HUES64 (cell line): Measurements from ENCODE around the gene OTULIN.

Experiments used
- H3K27ac ChIP-seq: 2 replicates; pipeline ENCODE4 v1.7.0; 2013; ENCODE audit warnings: low read depth, low read length, inconsistent platforms
- H3K27me3 ChIP-seq: 2 replicates; pipeline ENCODE4 v1.6.1; 2013; ENCODE audit warnings: mild to moderate bottlenecking, low read length; ENCODE audit not compliant: insufficient read depth
- H3K36me3 ChIP-seq: 2 replicates; pipeline ENCODE4 v1.6.1; 2013; ENCODE audit warnings: mild to moderate bottlenecking, low read length; ENCODE audit not compliant: insufficient read depth
- H3K4me1 ChIP-seq: 2 replicates; pipeline ENCODE4 v1.6.1; 2013; ENCODE audit warnings: mild to moderate bottlenecking, low read length, moderate library complexity; ENCODE audit not compliant: insufficient read depth
- H3K4me3 ChIP-seq: 2 replicates; pipeline ENCODE4 v1.5.1; 2013; ENCODE audit warnings: mild to moderate bottlenecking, low read length, moderate library complexity
- H3K9ac ChIP-seq: 2 replicates; pipeline ENCODE4 v1.6.1; 2013; ENCODE audit warnings: mild to moderate bottlenecking, low read depth, low read length
- H3K9me3 ChIP-seq: 2 replicates; pipeline ENCODE4 v1.6.1; 2013; ENCODE audit warnings: low read depth, low read length; ENCODE audit not compliant: insufficient read depth
- WGBS: fragments of 150-250, 120-280 bp; methylation state at CpG from one replicate; pipeline ENCODE4 v1.1.7; 2013; ENCODE audit warnings: missing lambda C conversion rate; 5-methylcytosine and 5-hydroxymethylcytosine counted together

OTULIN gene

GRCh38 chr5:14699159-14699558, 34.6 kb downstream of the OTULIN start:
- Histone ChIP-seq H3K4me3 (no peak overlapping the region), H3K27me3 (no peaks in the 10 kb centered on the region), H3K4me1 (peaks cover 16% of the 10 kb centered on the region), H3K27ac (no peak overlapping the region), H3K36me3 (peaks cover 39% of the 10 kb centered on the region), H3K9me3 (no peaks in the 10 kb centered on the region), H3K9ac (no peak overlapping the region)
- 97% methylated on average over 2 of the region's 2 CpGs for WGBS

DNA sequence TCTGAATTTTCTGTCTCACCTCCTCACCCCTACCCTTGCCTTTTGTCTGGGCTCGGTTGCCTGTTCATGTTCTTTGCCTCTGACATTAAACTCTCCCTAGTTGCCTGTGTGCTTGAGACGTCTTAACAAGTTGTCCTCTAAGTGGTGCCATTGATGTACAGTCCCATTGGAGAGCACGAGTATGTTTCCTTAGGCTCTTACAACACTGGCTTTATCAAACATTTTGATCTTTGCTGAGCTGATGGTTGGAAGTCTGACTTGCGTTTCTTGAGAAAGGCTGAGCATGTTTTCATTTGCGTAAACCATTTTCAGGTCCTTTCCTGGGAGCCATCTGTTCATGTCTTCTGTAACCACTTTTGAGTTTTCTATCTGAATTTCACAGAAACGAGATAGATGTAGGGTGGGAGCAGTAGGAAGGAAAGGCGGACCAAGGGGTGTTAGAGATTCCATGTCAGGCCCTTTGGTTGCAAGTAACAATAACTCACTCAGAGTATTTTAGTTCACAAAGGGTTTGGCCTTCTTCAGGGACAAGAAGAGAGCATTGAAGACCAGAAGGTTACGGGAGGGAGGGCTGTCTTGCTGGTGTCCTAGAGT, 35.4 kb downstream of the OTULIN start:
- Histone ChIP-seq H3K27me3 (no peaks in the 10 kb centered on the region), H3K4me1 (peaks cover 16% of the 10 kb centered on the region), H3K36me3 (peaks cover 31% of the 10 kb centered on the region), H3K27ac (no peak overlapping the region), H3K9ac (no peak overlapping the region), H3K4me3 (no peak overlapping the region), H3K9me3 (no peaks in the 10 kb centered on the region)
- WGBS = 97% methylated on average over 8 of the region's 8 CpGs

GRCh38 chr5:14700478-14701436, 36.2 kb downstream of the OTULIN start:
- WGBS = 82% methylated on average over 12 of the region's 13 CpGs
- Histone ChIP-seq H3K27me3 (no peaks in the 10 kb centered on the region), H3K36me3 (peaks cover 26% of the 10 kb centered on the region), H3K9ac (no peak overlapping the region), H3K4me1 (peaks cover 7% of the 10 kb centered on the region), H3K4me3 (no peak overlapping the region), H3K27ac (no peak overlapping the region), H3K9me3 (no peaks in the 10 kb centered on the region)

GRCh38 chr5:14701556-14701955, 37.0 kb downstream of the OTULIN start:
- no peak overlapping the region for H3K4me3 ChIP-seq
- no peaks in the 10 kb centered on the region for H3K9me3 ChIP-seq
- peaks cover 23% of the 10 kb centered on the region for H3K36me3 ChIP-seq
- no peaks in the 10 kb centered on the region for H3K4me1 ChIP-seq
- WGBS = 95% methylated on average over 10 of the region's 10 CpGs
- H3K9ac ChIP-seq = no peak overlapping the region
- H3K27me3 ChIP-seq = no peaks in the 10 kb centered on the region
- H3K27ac ChIP-seq = no peak overlapping the region

DNA sequence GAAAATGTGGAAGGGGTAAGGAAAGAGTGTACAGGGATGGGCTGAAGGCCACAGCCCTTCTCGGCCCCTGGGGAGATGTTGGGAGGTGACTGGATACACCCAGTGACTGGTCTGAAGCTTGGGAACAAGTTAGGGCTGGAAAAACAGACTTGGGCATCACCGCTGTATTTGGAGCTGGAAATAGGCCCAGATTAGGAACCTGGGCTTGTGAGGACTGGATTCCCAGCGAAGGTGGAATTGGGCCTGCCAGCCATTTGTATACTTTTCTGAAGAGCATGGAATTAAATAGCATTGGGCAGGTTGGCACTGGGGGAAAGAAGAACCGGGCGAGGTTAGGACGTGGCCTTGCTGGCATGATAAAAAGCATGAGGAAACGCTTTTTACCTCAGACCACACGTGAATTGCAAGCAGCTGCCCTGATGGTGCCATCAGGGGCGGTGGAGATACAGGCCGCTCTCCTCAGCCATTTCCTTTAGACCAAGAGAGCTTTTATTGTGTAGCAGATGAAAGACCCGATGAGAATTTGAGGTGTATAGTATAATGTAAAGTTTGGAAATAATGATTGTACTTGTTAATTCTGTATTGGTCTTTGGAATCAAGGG, 37.8 kb downstream of the OTULIN start:
- Histone ChIP-seq H3K27ac (no peak overlapping the region), H3K36me3 (peaks cover 25% of the 10 kb centered on the region), H3K9ac (no peak overlapping the region), H3K4me3 (no peak overlapping the region), H3K27me3 (no peaks in the 10 kb centered on the region), H3K4me1 (no peaks in the 10 kb centered on the region), H3K9me3 (no peaks in the 10 kb centered on the region)
- WGBS = 94% methylated on average over 11 of the region's 11 CpGs

- H3K27ac ChIP-seq = no peak overlapping the region
- 94% methylated on average over 8 of the region's 8 CpGs for WGBS
- no peaks in the 10 kb centered on the region for H3K27me3 ChIP-seq
- H3K9me3 ChIP-seq = no peaks in the 10 kb centered on the region
- no peak overlapping the region for H3K9ac ChIP-seq
- H3K36me3 ChIP-seq = peaks cover 15% of the 10 kb centered on the region; the same call in 1 of the 2 replicates
- no peaks in the 10 kb centered on the region for H3K4me1 ChIP-seq
- H3K4me3 ChIP-seq = no peak overlapping the region
These were observed 41.0 kb downstream of the OTULIN start for GRCh38 chr5:14705556-14705955.

DNA sequence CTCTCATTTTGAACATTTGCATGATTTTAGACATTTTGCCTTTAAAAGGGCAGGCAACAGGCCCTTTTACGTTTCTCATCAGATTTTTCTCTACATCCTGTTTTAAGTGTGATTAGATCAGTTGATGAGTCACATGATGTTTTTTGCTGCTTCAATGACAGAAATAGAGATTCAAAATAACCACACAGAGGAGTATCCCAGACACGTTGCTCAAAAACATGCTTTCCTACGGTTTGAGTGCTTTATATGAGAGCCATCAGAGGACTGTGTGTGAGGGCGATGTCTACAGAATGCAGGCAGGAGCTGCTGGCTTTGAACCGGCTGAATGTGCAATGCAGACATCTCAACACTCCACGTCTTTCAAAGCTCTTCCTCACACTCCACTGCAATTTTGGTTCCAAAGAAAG, 42.1 kb downstream of the OTULIN start:
- WGBS = 96% methylated on average over 6 of the region's 6 CpGs
- H3K4me1 ChIP-seq = no peaks in the 10 kb centered on the region
- H3K27ac ChIP-seq = no peak overlapping the region
- no peak overlapping the region for H3K9ac ChIP-seq
- H3K36me3 ChIP-seq = peaks cover 24% of the 10 kb centered on the region
- no peak overlapping the region for H3K4me3 ChIP-seq
- H3K9me3 ChIP-seq = no peaks in the 10 kb centered on the region
- no peaks in the 10 kb centered on the region for H3K27me3 ChIP-seq

DNA sequence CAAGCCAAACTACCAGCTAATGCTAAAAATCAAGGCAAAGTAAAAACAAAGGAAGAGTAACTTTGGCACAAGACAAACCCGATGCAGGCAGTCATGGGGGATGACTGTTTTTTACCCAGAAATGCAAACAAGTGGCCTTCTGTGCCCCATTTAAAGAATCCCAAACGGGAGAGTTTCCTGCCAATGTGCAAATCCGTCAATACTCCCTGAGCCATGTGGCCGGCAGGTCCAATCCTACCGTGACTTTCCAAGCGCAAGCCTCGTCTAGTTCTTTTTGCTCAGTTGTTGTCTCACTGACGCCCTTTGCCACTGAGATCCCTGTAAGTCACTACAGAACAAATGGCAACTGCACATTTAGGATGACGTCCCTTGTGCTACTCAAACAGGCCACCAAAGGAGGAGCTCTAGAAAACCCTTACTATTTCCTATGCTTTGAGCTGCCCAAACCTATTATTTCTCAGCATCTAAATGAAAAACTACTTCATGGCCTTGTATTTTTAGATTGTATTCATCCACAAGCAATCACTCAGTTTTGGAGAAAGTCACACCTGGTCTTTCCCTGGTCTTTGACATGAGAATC, 43.4 kb downstream of the OTULIN start:
- no peak overlapping the region for H3K27ac ChIP-seq
- no peaks in the 10 kb centered on the region for H3K27me3 ChIP-seq
- WGBS = 93% methylated on average over 9 of the region's 9 CpGs
- H3K9me3 ChIP-seq = no peaks in the 10 kb centered on the region
- H3K36me3 ChIP-seq = peaks cover 37% of the 10 kb centered on the region
- no peak overlapping the region for H3K9ac ChIP-seq
- no peaks in the 10 kb centered on the region for H3K4me1 ChIP-seq
- no peak overlapping the region for H3K4me3 ChIP-seq

GRCh38 chr5:14708551-14708950, 44.0 kb downstream of the OTULIN start:
- no peak overlapping the region for H3K4me3 ChIP-seq
- WGBS = 94% methylated on average over 5 of the region's 5 CpGs
- H3K9me3 ChIP-seq = no peaks in the 10 kb centered on the region
- H3K4me1 ChIP-seq = no peaks in the 10 kb centered on the region
- no peak overlapping the region for H3K27ac ChIP-seq
- no peaks in the 10 kb centered on the region for H3K27me3 ChIP-seq
- H3K36me3 ChIP-seq = peaks cover 43% of the 10 kb centered on the region
- no peak overlapping the region for H3K9ac ChIP-seq

- Histone ChIP-seq H3K27ac (no peak overlapping the region), H3K4me1 (no peaks in the 10 kb centered on the region), H3K9me3 (no peaks in the 10 kb centered on the region), H3K9ac (no peak overlapping the region), H3K36me3 (peaks cover 45% of the 10 kb centered on the region), H3K27me3 (no peaks in the 10 kb centered on the region), H3K4me3 (no peak overlapping the region)
- WGBS = 94% methylated on average over 28 of the region's 28 CpGs
These were observed 45.9 kb downstream of the OTULIN start for GRCh38 chr5:14710313-14710994.
